GM12865 (cell line): ENCODE results near the gene UBC.

Experiments
- DNase-seq: peaks from one replicate; pipeline ENCODE4 v3.0.0; 2010; ENCODE audit warnings: low read depth
- H3K4me3 ChIP-seq: 2 replicates; pipeline ENCODE4 v1.5.1; 2011; ENCODE audit warnings: mild to moderate bottlenecking, low read depth, low read length, control low read depth
- TF ChIP-seq, protein P1 (sequence below): IDR thresholded peaks from 2 replicates; pipeline ENCODE4 v1.5.1; 2011; ENCODE audit warnings: low read length, control low read depth, low read depth, inconsistent platforms; ENCODE audit not compliant: insufficient read depth; ENCODE audit errors: missing control alignments

UBC gene

DNA sequence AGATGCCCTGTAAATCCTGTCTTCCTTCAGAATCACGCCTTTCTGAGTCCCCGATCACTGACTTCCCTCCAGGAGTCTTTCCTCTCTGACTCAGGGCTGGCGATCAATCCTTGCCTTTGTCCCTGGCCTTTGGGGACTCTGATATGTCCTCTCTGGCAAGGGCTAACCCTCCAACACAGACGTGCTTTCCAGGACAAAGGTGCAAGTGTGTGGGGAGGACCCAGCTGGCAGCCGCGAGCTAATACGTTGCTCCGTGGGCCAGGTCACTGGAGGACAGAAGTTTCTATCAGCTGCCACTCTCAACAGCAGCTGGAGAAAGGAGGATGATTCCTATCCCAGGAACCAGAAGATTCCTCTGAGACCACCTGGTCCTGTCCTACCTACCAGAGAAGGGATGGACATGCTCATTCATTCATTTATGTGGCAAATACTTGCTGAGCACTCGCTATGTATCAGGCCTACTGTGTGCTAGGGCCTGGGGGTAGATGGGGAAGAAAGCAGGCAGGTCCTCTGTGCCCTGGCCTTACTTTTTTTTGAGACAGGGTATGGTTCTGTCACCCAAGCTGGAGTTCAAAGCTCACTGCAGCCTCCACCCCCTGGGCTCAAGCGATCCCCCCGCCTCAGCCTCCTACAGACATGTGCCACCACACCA, 42.3 kb downstream of the UBC start:
- H3K4me3 ChIP-seq: no peak overlapping the region
- TF ChIP-seq, protein P1, sequence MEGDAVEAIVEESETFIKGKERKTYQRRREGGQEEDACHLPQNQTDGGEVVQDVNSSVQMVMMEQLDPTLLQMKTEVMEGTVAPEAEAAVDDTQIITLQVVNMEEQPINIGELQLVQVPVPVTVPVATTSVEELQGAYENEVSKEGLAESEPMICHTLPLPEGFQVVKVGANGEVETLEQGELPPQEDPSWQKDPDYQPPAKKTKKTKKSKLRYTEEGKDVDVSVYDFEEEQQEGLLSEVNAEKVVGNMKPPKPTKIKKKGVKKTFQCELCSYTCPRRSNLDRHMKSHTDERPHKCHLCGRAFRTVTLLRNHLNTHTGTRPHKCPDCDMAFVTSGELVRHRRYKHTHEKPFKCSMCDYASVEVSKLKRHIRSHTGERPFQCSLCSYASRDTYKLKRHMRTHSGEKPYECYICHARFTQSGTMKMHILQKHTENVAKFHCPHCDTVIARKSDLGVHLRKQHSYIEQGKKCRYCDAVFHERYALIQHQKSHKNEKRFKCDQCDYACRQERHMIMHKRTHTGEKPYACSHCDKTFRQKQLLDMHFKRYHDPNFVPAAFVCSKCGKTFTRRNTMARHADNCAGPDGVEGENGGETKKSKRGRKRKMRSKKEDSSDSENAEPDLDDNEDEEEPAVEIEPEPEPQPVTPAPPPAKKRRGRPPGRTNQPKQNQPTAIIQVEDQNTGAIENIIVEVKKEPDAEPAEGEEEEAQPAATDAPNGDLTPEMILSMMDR: no peak

DNA sequence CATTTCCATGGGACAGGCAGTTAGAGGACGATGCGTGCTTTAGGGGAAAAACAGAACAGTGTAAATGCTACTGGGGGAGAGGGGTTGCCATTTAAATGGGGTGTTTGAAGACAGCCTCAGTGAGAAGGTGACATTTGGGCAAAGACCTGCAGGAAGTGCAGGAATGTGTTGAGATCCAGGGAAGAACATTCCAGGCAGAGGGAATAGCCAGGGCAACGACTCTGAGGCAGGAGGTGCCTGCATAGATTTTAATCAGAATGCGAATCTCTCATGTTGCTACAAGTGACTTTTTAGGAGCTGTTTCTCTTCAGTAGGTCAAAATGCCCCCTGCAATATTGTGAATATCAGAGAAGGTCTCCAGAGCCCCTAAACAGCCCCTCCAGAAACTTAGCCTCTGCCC, 43.2 kb downstream of the UBC start:
- TF ChIP-seq, protein P1: no peak

More for the DNA sequence above, 42.3 kb downstream of the UBC start:
- DNase-seq: no peak

GRCh38 chr12:124870515-124870914, 43.9 kb downstream of the UBC start:
- H3K4me3 ChIP-seq: no peak overlapping the region

More for the DNA sequence above, 43.2 kb downstream of the UBC start:
- DNase-seq: no peak
- H3K4me3 ChIP-seq: no peak overlapping the region

GRCh38 chr12:124869059-124869665, 45.3 kb downstream of the UBC start:
- TF ChIP-seq, protein P1: no peak
- no peak for DNase-seq
- no peak overlapping the region for H3K4me3 ChIP-seq

More at GRCh38 chr12:124870515-124870914, 43.9 kb downstream of the UBC start:
- no peak for DNase-seq
- TF ChIP-seq, protein P1: no peak

DNA sequence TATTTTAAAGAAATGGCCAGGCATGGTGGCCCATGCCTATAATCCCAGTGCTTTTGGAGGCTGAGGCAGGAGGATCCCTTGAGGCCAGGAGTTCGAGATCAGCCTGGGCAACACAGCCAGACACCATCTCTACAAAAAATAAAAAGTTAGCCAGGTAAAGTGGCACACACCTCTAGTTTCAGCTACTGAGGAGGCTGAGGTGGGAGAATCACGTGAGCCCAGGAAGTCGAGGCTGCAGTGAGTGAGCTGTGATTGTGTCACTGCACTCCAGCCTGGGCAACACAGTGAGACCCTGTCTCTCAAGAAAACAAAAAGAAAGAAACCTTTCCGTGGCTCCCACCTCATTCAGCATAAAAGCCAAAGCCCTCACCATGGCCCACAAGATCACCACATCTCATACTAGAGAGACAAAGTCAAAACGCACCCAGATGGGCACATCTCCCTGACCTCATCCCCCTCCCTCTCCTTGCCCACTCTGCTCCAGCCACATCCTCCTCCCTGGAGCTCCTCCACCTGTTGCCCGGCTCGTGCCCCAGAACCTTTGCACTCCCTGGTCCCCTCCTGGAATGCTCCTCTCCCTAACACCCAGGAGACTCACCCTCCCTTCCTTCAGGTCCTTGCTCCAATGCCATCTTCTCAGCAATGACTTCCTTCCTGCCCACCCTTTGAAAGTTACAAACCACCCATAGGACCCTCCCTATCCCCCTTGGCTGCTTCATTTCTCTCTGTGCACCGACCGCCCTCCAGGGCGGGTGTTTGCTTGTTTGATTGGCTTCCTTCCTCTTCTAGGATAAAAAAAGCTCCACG, 46.0 kb downstream of the UBC start:
- H3K4me3 ChIP-seq: no peak overlapping the region
- TF ChIP-seq, protein P1: no peak
- DNase-seq: no peak

GRCh38 chr12:124867401-124867930, 47.0 kb downstream of the UBC start:
- H3K4me3 ChIP-seq: no peak overlapping the region
- DNase-seq: no peak
- TF ChIP-seq, protein P1: no peak
